Measurements from ENCODE around the gene UBE2O.

Gene UBE2O

DNA sequence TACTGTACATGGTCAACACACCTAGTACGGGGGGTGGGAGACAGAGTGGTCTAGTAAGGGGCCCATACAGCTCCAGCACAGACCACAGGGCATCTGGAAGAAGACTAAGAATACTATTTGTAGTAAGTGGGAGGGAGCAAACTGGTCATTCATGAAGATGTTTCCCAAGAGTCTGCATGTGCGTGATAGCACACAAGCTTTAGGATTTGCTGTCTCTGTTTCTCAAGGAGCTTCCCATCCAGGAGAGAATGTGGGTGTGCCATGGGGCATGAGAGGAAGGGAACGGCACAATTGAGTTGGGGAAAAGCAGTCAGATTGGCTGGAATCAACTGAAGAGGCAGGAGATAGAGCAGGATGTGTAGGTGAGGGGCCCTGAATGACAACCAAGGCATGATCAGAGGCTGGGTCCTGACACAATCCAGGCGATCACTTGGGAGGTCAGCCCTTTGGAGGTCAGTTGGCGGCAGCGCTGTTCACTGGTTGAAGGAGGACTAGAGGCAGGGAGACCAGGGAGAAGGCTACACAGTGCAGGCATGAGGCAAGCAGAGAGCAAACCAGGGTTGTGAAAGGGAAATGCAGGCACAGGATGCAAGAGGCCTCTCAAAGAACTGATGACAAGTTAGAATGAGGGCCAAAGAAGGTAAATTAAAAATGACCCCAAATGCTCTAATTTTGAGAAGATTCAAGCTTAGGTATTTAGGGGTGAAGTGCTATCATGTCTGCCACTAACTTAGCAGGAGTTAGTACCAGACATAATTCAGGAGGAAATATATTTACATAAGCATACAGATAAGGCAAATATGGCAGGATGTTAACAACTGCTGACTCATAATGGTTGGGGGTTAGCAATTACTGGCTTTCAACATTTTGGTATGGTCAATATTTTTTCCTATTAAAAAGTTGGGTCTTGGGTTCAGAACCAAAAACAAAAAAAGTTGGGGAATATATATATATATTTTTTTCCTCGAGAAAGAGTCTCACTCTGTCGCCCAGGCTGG is 10.3 kb downstream of the UBE2O start:
- peaks cover 42% of the 10 kb centered on the region for H4K20me1 ChIP-seq (ENCODE audit: control insufficient read depth, insufficient read depth, low read depth, low read length)
- peak overlapping the region; percentile 24; the same call in 1 of the 2 replicates for H3K4me3 ChIP-seq (ENCODE audit: low read length)
- H3K79me2 ChIP-seq (ENCODE audit: control insufficient read depth, low read length) = peaks cover 100% of the 10 kb centered on the region
- no peak for TF ChIP-seq EZH2phosphoT487 (IDR thresholded peaks at IDR 0.05; ENCODE audit: borderline replicate concordance, low read length)
- no peaks in the 10 kb centered on the region for H3K27me3 ChIP-seq (ENCODE audit: control insufficient read depth, low read length)
- H3K9me3 ChIP-seq (ENCODE audit: control insufficient read depth, insufficient read depth, low read length) = no peaks in the 10 kb centered on the region
- peaks cover 20% of the 10 kb centered on the region for H3K36me3 ChIP-seq (ENCODE audit: control insufficient read depth, low read length)
- no peaks in the 10 kb centered on the region for H3K9me2 ChIP-seq (replicated peaks; ENCODE audit: control insufficient read depth, low read length)
- H3F3A ChIP-seq (ENCODE audit: control insufficient read depth, insufficient read depth) = peaks cover 13% of the 10 kb centered on the region; the same call in 1 of the 2 replicates
- no peak overlapping the region for H3K27ac ChIP-seq (ENCODE audit: low read depth, low read length)
- H3K4me1 ChIP-seq (ENCODE audit: control insufficient read depth, low read length) = peaks cover 100% of the 10 kb centered on the region
- H3K4me2 ChIP-seq (ENCODE audit: low read length) = peak overlapping the region; percentile 54

DNA sequence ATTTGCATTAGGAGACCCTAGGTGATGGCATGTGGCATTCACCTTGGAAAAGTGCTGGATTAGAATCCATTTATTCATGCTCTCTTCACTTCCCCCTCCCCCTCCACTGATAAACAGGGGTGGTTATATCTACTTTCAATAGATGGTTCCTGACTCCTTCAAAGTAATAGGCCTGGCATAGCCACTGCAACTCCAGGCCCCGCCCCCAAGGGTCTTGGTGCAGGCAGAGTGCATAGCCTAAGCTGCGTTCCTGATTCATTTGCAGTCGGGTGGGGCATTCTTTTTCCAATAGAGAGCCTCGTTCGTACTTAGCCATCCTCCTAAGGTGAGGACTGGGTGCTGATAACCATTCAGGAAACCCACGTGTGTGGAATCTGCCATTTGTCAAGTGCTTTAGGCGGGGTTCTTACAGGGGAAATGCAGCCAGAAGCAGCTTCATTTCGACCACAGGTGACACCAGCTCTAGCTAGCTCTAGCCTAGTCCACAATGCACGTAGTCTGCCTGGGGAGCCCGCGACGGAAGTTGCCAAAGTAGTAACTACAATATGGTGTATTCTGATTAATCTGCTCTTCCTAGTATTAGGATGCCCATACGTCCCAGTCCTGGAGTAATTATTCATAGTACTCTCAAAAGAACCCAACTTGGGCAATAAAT is 11.1 kb downstream of the UBE2O start:
- Histone ChIP-seq H4K20me1 (ENCODE audit: control insufficient read depth, insufficient read depth, low read depth, low read length) (peaks cover 35% of the 10 kb centered on the region), H3K27ac (ENCODE audit: low read depth, low read length) (no peak overlapping the region), H3K9me3 (ENCODE audit: control insufficient read depth, insufficient read depth, low read length) (no peaks in the 10 kb centered on the region), H3F3A (ENCODE audit: control insufficient read depth, insufficient read depth) (peaks cover 11% of the 10 kb centered on the region; the same call in 1 of the 2 replicates), H3K27me3 (ENCODE audit: control insufficient read depth, low read length) (no peaks in the 10 kb centered on the region), H3K79me2 (ENCODE audit: control insufficient read depth, low read length) (peaks cover 99% of the 10 kb centered on the region), H3K9me2 (replicated peaks; ENCODE audit: control insufficient read depth, low read length) (no peaks in the 10 kb centered on the region), H3K4me2 (ENCODE audit: low read length) (no peak overlapping the region; the same call in 1 of the 2 replicates), H3K4me1 (ENCODE audit: control insufficient read depth, low read length) (peaks cover 95% of the 10 kb centered on the region), H3K36me3 (ENCODE audit: control insufficient read depth, low read length) (peaks cover 20% of the 10 kb centered on the region), H3K4me3 (ENCODE audit: low read length) (no peak overlapping the region)
- TF ChIP-seq, protein P1, sequence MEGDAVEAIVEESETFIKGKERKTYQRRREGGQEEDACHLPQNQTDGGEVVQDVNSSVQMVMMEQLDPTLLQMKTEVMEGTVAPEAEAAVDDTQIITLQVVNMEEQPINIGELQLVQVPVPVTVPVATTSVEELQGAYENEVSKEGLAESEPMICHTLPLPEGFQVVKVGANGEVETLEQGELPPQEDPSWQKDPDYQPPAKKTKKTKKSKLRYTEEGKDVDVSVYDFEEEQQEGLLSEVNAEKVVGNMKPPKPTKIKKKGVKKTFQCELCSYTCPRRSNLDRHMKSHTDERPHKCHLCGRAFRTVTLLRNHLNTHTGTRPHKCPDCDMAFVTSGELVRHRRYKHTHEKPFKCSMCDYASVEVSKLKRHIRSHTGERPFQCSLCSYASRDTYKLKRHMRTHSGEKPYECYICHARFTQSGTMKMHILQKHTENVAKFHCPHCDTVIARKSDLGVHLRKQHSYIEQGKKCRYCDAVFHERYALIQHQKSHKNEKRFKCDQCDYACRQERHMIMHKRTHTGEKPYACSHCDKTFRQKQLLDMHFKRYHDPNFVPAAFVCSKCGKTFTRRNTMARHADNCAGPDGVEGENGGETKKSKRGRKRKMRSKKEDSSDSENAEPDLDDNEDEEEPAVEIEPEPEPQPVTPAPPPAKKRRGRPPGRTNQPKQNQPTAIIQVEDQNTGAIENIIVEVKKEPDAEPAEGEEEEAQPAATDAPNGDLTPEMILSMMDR (IDR thresholded peaks at IDR 0.05; ENCODE audit: low read depth, low read length, poor library complexity, severe bottlenecking) = no peak
- TF ChIP-seq EZH2phosphoT487 (IDR thresholded peaks at IDR 0.05; ENCODE audit: borderline replicate concordance, low read length) = no peak

DNA sequence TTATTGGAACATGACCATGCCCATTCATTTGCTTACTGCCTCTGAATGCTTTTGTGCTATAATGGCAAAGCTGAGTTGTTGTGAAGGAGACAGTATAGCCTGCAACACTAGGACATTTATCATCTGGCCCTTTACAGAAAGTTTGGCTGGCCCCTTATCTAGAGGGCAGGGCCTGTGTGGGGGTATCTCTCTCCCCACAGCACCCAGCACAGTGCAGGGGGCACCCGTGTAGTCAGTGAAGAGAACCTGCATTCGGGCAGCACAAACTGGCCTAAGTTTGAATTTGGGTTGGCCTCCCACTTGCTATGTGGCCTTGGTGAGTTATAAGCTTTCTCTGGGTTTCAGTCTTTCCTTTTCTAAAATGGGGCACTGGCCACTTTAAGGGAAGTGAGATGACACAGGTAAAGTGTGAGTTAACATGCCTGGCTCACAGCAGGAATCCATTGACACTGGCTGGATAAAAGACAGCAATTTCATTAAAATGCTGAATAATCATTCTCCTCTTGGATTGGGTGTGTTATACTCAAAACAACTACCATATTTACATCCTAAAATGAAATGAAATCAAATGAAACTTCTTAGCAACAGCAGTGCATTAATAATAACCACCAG is 12.1 kb downstream of the UBE2O start:
- Histone ChIP-seq H3K9me2 (replicated peaks; ENCODE audit: control insufficient read depth, low read length) (no peaks in the 10 kb centered on the region), H3K4me1 (ENCODE audit: control insufficient read depth, low read length) (peaks cover 90% of the 10 kb centered on the region), H3K4me2 (ENCODE audit: low read length) (peak overlapping the region; percentile 23), H3K27me3 (ENCODE audit: control insufficient read depth, low read length) (no peaks in the 10 kb centered on the region), H3K36me3 (ENCODE audit: control insufficient read depth, low read length) (peaks cover 20% of the 10 kb centered on the region), H3F3A (ENCODE audit: control insufficient read depth, insufficient read depth) (0 out of 2 replicates have a peak, but pooled peaks cover 12% of the 10 kb centered on the region), H3K4me3 (ENCODE audit: low read length) (no peak overlapping the region), H3K27ac (ENCODE audit: low read depth, low read length) (no peak overlapping the region), H3K79me2 (ENCODE audit: control insufficient read depth, low read length) (peaks cover 96% of the 10 kb centered on the region), H3K9me3 (ENCODE audit: control insufficient read depth, insufficient read depth, low read length) (no peaks in the 10 kb centered on the region), H4K20me1 (ENCODE audit: control insufficient read depth, insufficient read depth, low read depth, low read length) (peaks cover 32% of the 10 kb centered on the region)
- TF ChIP-seq EZH2phosphoT487 (IDR thresholded peaks at IDR 0.05; ENCODE audit: borderline replicate concordance, low read length) = no peak
- TF ChIP-seq, protein P1 (IDR thresholded peaks at IDR 0.05; ENCODE audit: low read depth, low read length, poor library complexity, severe bottlenecking) = no peak
